ENCODE results near the gene MAML3.

DNA sequence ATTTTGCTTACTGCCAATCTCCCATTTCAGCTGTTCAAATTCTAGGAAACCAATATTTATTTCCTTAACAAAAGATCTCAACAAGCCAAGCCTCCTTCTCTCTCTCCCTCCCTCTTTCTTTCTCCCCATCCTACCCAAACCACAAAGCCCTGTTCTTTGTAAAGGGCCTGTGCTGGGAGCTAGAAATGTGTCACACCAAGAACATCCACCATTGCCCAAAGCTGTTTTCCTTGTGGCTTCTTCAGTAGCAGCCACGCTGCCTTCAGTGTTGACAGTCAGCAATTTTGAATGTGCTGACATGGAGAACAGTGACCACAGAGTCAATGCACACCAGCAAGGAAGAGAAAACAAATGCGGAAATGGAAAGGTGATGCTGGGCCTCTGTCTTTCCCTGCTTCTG lies 203.0 kb downstream of the MAML3 start:
- no peak for TF ChIP-seq EP300 (IDR thresholded peaks at IDR 0.05; ENCODE audit: borderline replicate concordance)
- no peak for TF ChIP-seq EGR1 (IDR thresholded peaks at IDR 0.05)
- TF ChIP-seq TAF1 (IDR thresholded peaks at IDR 0.05; ENCODE audit: low read depth) = no peak
- no peak for TF ChIP-seq CREB1 (IDR thresholded peaks at IDR 0.05; ENCODE audit: low read depth)
- no peak for TF ChIP-seq TCF12 (IDR thresholded peaks at IDR 0.05; ENCODE audit: low read depth)
- TF ChIP-seq CEBPB (IDR thresholded peaks at IDR 0.05) = no peak
- TF ChIP-seq, protein P1, sequence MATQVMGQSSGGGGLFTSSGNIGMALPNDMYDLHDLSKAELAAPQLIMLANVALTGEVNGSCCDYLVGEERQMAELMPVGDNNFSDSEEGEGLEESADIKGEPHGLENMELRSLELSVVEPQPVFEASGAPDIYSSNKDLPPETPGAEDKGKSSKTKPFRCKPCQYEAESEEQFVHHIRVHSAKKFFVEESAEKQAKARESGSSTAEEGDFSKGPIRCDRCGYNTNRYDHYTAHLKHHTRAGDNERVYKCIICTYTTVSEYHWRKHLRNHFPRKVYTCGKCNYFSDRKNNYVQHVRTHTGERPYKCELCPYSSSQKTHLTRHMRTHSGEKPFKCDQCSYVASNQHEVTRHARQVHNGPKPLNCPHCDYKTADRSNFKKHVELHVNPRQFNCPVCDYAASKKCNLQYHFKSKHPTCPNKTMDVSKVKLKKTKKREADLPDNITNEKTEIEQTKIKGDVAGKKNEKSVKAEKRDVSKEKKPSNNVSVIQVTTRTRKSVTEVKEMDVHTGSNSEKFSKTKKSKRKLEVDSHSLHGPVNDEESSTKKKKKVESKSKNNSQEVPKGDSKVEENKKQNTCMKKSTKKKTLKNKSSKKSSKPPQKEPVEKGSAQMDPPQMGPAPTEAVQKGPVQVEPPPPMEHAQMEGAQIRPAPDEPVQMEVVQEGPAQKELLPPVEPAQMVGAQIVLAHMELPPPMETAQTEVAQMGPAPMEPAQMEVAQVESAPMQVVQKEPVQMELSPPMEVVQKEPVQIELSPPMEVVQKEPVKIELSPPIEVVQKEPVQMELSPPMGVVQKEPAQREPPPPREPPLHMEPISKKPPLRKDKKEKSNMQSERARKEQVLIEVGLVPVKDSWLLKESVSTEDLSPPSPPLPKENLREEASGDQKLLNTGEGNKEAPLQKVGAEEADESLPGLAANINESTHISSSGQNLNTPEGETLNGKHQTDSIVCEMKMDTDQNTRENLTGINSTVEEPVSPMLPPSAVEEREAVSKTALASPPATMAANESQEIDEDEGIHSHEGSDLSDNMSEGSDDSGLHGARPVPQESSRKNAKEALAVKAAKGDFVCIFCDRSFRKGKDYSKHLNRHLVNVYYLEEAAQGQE (IDR thresholded peaks at IDR 0.05; ENCODE audit: low read depth) = no peak
- TF ChIP-seq NFIC (IDR thresholded peaks at IDR 0.05) = no peak
- no peak for TF ChIP-seq YY1 (IDR thresholded peaks at IDR 0.05; ENCODE audit: low read depth)
- no peak for TF ChIP-seq FOXM1 (IDR thresholded peaks at IDR 0.05; ENCODE audit: borderline replicate concordance, low read depth)
- TF ChIP-seq, protein P2, sequence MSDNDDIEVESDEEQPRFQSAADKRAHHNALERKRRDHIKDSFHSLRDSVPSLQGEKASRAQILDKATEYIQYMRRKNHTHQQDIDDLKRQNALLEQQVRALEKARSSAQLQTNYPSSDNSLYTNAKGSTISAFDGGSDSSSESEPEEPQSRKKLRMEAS (IDR thresholded peaks at IDR 0.05) = no peak

Measured in Ishikawa (cell line).